ENCODE data around the gene ANTXR1. TPM values are rescaled to one million over a fixed set of nuclear protein-coding genes. Genes with fewer than 3 reads are reported as not detected.

The ANTXR1 gene
- total RNA-seq, 6 donors from 2014 or later, result 11.5 to 76.4 (median 31.4) TPM

GRCh38 chr2:69185807-69186206 is 172.8 kb downstream of the ANTXR1 start:
- H3K27me3 ChIP-seq, result no peaks in the 10 kb centered on the region
- no peaks in the 10 kb centered on the region for H3K4me1 ChIP-seq
- H3K36me3 ChIP-seq, result peaks cover 0 to 8% (median 0%) of the 10 kb centered on the region in 4 donors
- ATAC-seq (ENCODE audit: low FRiP score in 2 of 2) (no peak), DNase-seq (no peak)
- WGBS, 2 donors, result 72 to 82% methylated on average over 7 of the region's 7 CpGs
- no peaks in the 10 kb centered on the region for H3K9me3 ChIP-seq
- TF ChIP-seq CTCF (IDR thresholded peaks at IDR 0.05) (no peak), EP300 (IDR thresholded peaks at IDR 0.05) (no peak), POLR2A (IDR thresholded peaks at IDR 0.05) (no peak), POLR2AphosphoS5 (IDR thresholded peaks at IDR 0.05) (no peak)
- H3K27ac ChIP-seq, result no peak overlapping the region
- no peak overlapping the region for H3K4me3 ChIP-seq

- DNase-seq (no peak), ATAC-seq (ENCODE audit: low FRiP score in 2 of 2) (no peak)
- 90 to 94% methylated on average over 3 of the region's 3 CpGs for WGBS, 2 donors
These were observed 173.6 kb downstream of the ANTXR1 start for GRCh38 chr2:69186614-69187013.

GRCh38 chr2:69188182-69188900 is 175.4 kb downstream of the ANTXR1 start:
- Histone ChIP-seq H3K4me3 (no peak overlapping the region), H3K4me1 (no peaks in the 10 kb centered on the region), H3K27me3 (no peaks in the 10 kb centered on the region), H3K36me3 (no peaks in the 10 kb centered on the region), H3K27ac (no peak overlapping the region), H3K9me3 (no peaks in the 10 kb centered on the region)
- ATAC-seq (ENCODE audit: low FRiP score in 2 of 2) (no peak), DNase-seq (no peak)
- WGBS, 2 donors, result 83 to 86% methylated on average over 4 of the region's 4 CpGs
- no peak for TF ChIP-seq EP300 (IDR thresholded peaks at IDR 0.05)
- TF ChIP-seq POLR2A (IDR thresholded peaks at IDR 0.05), result no peak
- TF ChIP-seq POLR2AphosphoS5 (IDR thresholded peaks at IDR 0.05), result no peak
- no peak for TF ChIP-seq CTCF (IDR thresholded peaks at IDR 0.05)

More at GRCh38 chr2:69186614-69187013, 173.6 kb downstream of the ANTXR1 start:
- TF ChIP-seq CTCF (IDR thresholded peaks at IDR 0.05) (no peak), POLR2A (IDR thresholded peaks at IDR 0.05) (no peak), EP300 (IDR thresholded peaks at IDR 0.05) (no peak), POLR2AphosphoS5 (IDR thresholded peaks at IDR 0.05) (no peak)
- Histone ChIP-seq H3K4me1 (no peaks in the 10 kb centered on the region), H3K27me3 (no peaks in the 10 kb centered on the region), H3K4me3 (no peak overlapping the region), H3K9me3 (no peaks in the 10 kb centered on the region), H3K36me3 (peaks cover 0 to 8% (median 0%) of the 10 kb centered on the region in 4 donors), H3K27ac (no peak overlapping the region)

GRCh38 chr2:69190743-69191404 is 177.9 kb downstream of the ANTXR1 start:
- ATAC-seq (ENCODE audit: low FRiP score in 2 of 2), result no peak

More at GRCh38 chr2:69190743-69191404, 177.9 kb downstream of the ANTXR1 start:
- 52 to 61% methylated on average over 3 of the region's 3 CpGs for WGBS, 2 donors
- H3K27me3 ChIP-seq, result no peaks in the 10 kb centered on the region
- DNase-seq, result no peak
- TF ChIP-seq CTCF (IDR thresholded peaks at IDR 0.05), result no peak
- TF ChIP-seq POLR2A (IDR thresholded peaks at IDR 0.05), result no peak
- TF ChIP-seq POLR2AphosphoS5 (IDR thresholded peaks at IDR 0.05), result no peak
- TF ChIP-seq EP300 (IDR thresholded peaks at IDR 0.05), result no peak
- H3K36me3 ChIP-seq, result no peaks in the 10 kb centered on the region
- H3K4me3 ChIP-seq, result no peak overlapping the region
- no peak overlapping the region for H3K27ac ChIP-seq
- no peaks in the 10 kb centered on the region for H3K9me3 ChIP-seq
- H3K4me1 ChIP-seq, result no peaks in the 10 kb centered on the region
